ENCODE results near the gene MADD.

- TF ChIP-seq, protein P1, sequence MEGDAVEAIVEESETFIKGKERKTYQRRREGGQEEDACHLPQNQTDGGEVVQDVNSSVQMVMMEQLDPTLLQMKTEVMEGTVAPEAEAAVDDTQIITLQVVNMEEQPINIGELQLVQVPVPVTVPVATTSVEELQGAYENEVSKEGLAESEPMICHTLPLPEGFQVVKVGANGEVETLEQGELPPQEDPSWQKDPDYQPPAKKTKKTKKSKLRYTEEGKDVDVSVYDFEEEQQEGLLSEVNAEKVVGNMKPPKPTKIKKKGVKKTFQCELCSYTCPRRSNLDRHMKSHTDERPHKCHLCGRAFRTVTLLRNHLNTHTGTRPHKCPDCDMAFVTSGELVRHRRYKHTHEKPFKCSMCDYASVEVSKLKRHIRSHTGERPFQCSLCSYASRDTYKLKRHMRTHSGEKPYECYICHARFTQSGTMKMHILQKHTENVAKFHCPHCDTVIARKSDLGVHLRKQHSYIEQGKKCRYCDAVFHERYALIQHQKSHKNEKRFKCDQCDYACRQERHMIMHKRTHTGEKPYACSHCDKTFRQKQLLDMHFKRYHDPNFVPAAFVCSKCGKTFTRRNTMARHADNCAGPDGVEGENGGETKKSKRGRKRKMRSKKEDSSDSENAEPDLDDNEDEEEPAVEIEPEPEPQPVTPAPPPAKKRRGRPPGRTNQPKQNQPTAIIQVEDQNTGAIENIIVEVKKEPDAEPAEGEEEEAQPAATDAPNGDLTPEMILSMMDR (IDR thresholded peaks at IDR 0.05): no peak
- no peak for TF ChIP-seq POLR2A (IDR thresholded peaks at IDR 0.05)
Observed at GRCh38 chr11:47271961-47272661, 2.2 kb downstream of the MADD start.

Measured in thyroid gland (tissue), 4 donors.